EH (cell line): ENCODE measurements around the gene LIPK.
A peak's percentile ranks its signal among the peaks of the same experiment; 100 is the strongest.

ENCODE experiments used
- DNase-seq: peaks from one replicate; pipeline ENCODE4 v3.0.0-alpha.2; 2015; ENCODE audit warnings: low read depth

Gene LIPK

GRCh38 chr10:88786032-88786770, 80.2 kb downstream of the LIPK start:
- no peak for DNase-seq

- no peak for DNase-seq
These were observed 81.4 kb downstream of the LIPK start for GRCh38 chr10:88787463-88787862.

GRCh38 chr10:88788924-88789323, 82.9 kb downstream of the LIPK start:
- DNase-seq, result no peak

- DNase-seq, result peak; percentile 44
These were observed 85.9 kb downstream of the LIPK start for GRCh38 chr10:88791924-88792323.

- DNase-seq, result peak; percentile 38
These were observed 86.6 kb downstream of the LIPK start for GRCh38 chr10:88792661-88793060.

GRCh38 chr10:88793712-88794299, 87.8 kb downstream of the LIPK start:
- peak; percentile 64 for DNase-seq

- DNase-seq, result peak; percentile 31
These were observed 88.7 kb downstream of the LIPK start for GRCh38 chr10:88794731-88795130.

GRCh38 chr10:88800152-88801125, 94.4 kb downstream of the LIPK start:
- DNase-seq, result peak; percentile 70
